Measurements from ENCODE around the gene ERP44.

DNA sequence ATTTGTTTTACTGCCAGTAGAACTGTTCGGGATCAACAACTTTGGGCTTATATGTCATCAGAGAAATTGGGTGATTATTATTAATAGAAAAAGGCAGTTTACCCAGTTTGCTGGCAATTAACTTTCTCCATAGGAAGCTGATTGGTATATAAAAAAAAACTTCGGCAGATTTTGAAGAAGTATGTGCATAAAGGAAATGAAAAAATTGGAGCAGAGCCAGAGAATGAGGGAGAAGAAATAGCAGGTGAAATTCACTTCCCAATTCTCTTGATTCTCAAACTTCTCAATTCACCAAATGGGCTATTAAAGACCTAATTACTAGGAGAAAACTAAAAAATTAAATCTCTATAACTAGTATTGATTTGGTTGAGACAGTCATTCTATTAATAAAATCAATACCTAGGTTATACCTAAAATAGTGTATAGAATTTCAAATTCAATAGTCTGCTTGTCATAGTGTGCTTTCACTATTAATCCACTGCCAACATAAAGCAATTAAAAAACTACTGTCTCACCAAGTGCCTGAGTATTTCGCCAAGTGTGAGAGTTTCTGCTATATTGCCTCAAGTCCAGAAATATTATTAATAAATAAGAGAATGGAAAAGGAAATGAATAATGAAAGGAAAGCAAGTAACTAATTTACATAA, 144.8 kb downstream of the ERP44 start:
- TF ChIP-seq, protein P1, sequence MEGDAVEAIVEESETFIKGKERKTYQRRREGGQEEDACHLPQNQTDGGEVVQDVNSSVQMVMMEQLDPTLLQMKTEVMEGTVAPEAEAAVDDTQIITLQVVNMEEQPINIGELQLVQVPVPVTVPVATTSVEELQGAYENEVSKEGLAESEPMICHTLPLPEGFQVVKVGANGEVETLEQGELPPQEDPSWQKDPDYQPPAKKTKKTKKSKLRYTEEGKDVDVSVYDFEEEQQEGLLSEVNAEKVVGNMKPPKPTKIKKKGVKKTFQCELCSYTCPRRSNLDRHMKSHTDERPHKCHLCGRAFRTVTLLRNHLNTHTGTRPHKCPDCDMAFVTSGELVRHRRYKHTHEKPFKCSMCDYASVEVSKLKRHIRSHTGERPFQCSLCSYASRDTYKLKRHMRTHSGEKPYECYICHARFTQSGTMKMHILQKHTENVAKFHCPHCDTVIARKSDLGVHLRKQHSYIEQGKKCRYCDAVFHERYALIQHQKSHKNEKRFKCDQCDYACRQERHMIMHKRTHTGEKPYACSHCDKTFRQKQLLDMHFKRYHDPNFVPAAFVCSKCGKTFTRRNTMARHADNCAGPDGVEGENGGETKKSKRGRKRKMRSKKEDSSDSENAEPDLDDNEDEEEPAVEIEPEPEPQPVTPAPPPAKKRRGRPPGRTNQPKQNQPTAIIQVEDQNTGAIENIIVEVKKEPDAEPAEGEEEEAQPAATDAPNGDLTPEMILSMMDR (IDR thresholded peaks at IDR 0.05): no peak
- no peak for TF ChIP-seq POLR2A (IDR thresholded peaks at IDR 0.05)
